CD14-positive monocyte (primary cell): ENCODE results near the gene CPB2. TPM values are rescaled to one million over a fixed set of nuclear protein-coding genes. Genes with fewer than 3 reads are reported as not detected.

ENCODE experiments used
- DNase-seq, 3 donors: peaks; one replicate each; pipeline ENCODE4 v3.0.0-alpha.2; 2011 to 2022
- H2AFZ ChIP-seq: 2 replicates; pipeline ENCODE4 v1.6.0; 2012; ENCODE audit warnings: mild to moderate bottlenecking, low read depth, low read length, inconsistent platforms; ENCODE audit not compliant: insufficient read depth, poor library complexity, severe bottlenecking
- H3K27ac ChIP-seq, 2 donors: 1 replicate in 1 of 2; 2 replicates in 1 of 2; pipeline ENCODE4 v1.5.1; 2012 to 2013; ENCODE audit warnings: low read length in 2 of 2, control low read depth in 1 of 2, inconsistent platforms in 1 of 2, low read depth in 1 of 2, mild to moderate bottlenecking in 1 of 2
- H3K27me3 ChIP-seq, 2 donors: one replicate each; pipeline versions ENCODE4 v1.6.0 to v1.6.1; 2011 to 2013; ENCODE audit warnings: low read length in 2 of 2; ENCODE audit not compliant: control insufficient read depth in 2 of 2, insufficient read depth in 2 of 2
- H3K36me3 ChIP-seq, 2 donors: replicated peaks in 1 of 2; 1 replicate in 1 of 2; 2 replicates in 1 of 2; pipeline versions ENCODE4 v1.5.1 to v1.6.1; 2012 to 2013; ENCODE audit warnings: low read length in 2 of 2, control low read depth in 1 of 2, inconsistent platforms in 1 of 2, mild to moderate bottlenecking in 1 of 2; ENCODE audit not compliant: insufficient read depth in 2 of 2, control insufficient read depth in 1 of 2
- H3K4me1 ChIP-seq, 2 donors: 1 replicate in 1 of 2; 2 replicates in 1 of 2; pipeline versions ENCODE4 v1.5.1 to v1.6.1; 2012 to 2013; ENCODE audit warnings: low read length in 2 of 2, control low read depth in 1 of 2, inconsistent platforms in 1 of 2, mild to moderate bottlenecking in 1 of 2, moderate library complexity in 1 of 2; ENCODE audit not compliant: insufficient read depth in 2 of 2, control insufficient read depth in 1 of 2
- H3K4me2 ChIP-seq: replicated peaks from 2 replicates; pipeline ENCODE3; 2012; ENCODE audit warnings: low read length, moderate library complexity, mild to moderate bottlenecking; ENCODE audit not compliant: poor library complexity, severe bottlenecking; ENCODE audit errors: extremely low read depth
- H3K4me3 ChIP-seq, 3 experiments: fragments of 200-600 bp in 1 of 3; sonication (generic) in 1 of 3; replicated peaks in 1 of 3; 1 replicate in 2 of 3; 2 replicates in 1 of 3; pipeline ENCODE4 v1.5.1; 2011 to 2013; ENCODE audit warnings: low read length in 3 of 3, mild to moderate bottlenecking in 3 of 3, control low read depth in 2 of 3, low read depth in 2 of 3, inconsistent platforms in 1 of 3, moderate library complexity in 1 of 3
- H3K79me2 ChIP-seq: 2 replicates; pipeline ENCODE4 v1.6.0; 2012; ENCODE audit warnings: mild to moderate bottlenecking, control low read depth, inconsistent platforms, low read length, moderate library complexity; ENCODE audit not compliant: insufficient read depth
- H3K9ac ChIP-seq: 2 replicates; pipeline ENCODE4 v1.6.0; 2017; ENCODE audit warnings: low read length, mild to moderate bottlenecking; ENCODE audit not compliant: insufficient read depth, poor library complexity, severe bottlenecking
- H3K9me3 ChIP-seq, 2 donors: replicated peaks in 1 of 2; 1 replicate in 1 of 2; 2 replicates in 1 of 2; pipeline versions ENCODE4 v1.5.1 to v1.6.1; 2012 to 2013; ENCODE audit warnings: low read length in 2 of 2, control low read depth in 1 of 2; ENCODE audit not compliant: control insufficient read depth in 1 of 2, insufficient read depth in 1 of 2
- H4K20me1 ChIP-seq: 2 replicates; pipeline ENCODE4 v1.6.0; 2012; ENCODE audit warnings: mild to moderate bottlenecking, low read length, control low read depth, moderate library complexity; ENCODE audit not compliant: insufficient read depth
- H3K27ac Mint-ChIP-seq, 7 donors: one replicate each; pipeline ENCODE4 v1.8.0; 2020; ENCODE audit warnings: mild to moderate bottlenecking in 7 of 7, mixed read lengths in 7 of 7, moderate library complexity in 6 of 7, inconsistent platforms in 2 of 7
- H3K27me3 Mint-ChIP-seq, 3 donors: one replicate each; pipeline ENCODE4 v1.8.0; 2021 to 2022; ENCODE audit warnings: low read depth in 3 of 3, mild to moderate bottlenecking in 3 of 3, mixed read lengths in 3 of 3, moderate library complexity in 3 of 3, inconsistent platforms in 1 of 3
- H3K36me3 Mint-ChIP-seq, 2 donors: one replicate each; pipeline ENCODE4 v1.8.0; 2020; ENCODE audit warnings: mixed read lengths in 2 of 2, inconsistent platforms in 1 of 2, mild to moderate bottlenecking in 1 of 2
- H3K4me1 Mint-ChIP-seq: one replicate; pipeline ENCODE4 v1.8.0; 2020; ENCODE audit warnings: mild to moderate bottlenecking, mixed read lengths
- H3K4me3 Mint-ChIP-seq, 2 donors: one replicate each; pipeline ENCODE4 v1.8.0; 2020; ENCODE audit warnings: mild to moderate bottlenecking in 2 of 2, mixed read lengths in 2 of 2, moderate library complexity in 1 of 2
- H3K9me3 Mint-ChIP-seq, 7 donors: one replicate each; pipeline ENCODE4 v1.8.0; 2020 to 2022; ENCODE audit warnings: mixed read lengths in 7 of 7, mild to moderate bottlenecking in 6 of 7, moderate library complexity in 6 of 7, inconsistent platforms in 2 of 7
- WGBS: methylation state at CpG from one replicate; pipeline ENCODE4 v1.1.5; 2013; ENCODE audit warnings: missing lambda C conversion rate; ENCODE audit not compliant: insufficient coverage; 5-methylcytosine and 5-hydroxymethylcytosine counted together
- intact Hi-C, 2 donors: fragments of 100-400 bp; cut with micrococcal nuclease; formaldehyde crosslinking; loops; one replicate each; pipeline versions ENCODE4 v1.15.0 to v1.15.1; 2023
- polyA plus RNA-seq, 3 donors: library from polyadenylated mRNA; depleted of rRNA in 1 of 3; unstranded in 2 of 3; stranded (reverse) in 1 of 3; fragments of 300-500 nt in 2 of 3; fragments of >200 nt in 1 of 3; fragmentation: Illumina TruSeq in 2 of 3; gene quantifications; 1 replicate in 2 of 3; 2 replicates in 1 of 3; pipeline ENCODE4 v1.2.3, GENCODE V29; 2012 to 2021
- TF ChIP-seq, protein P1 (sequence below): fragments of 200-600 bp; IDR thresholded peaks from one replicate; pipeline ENCODE4 v1.8.0; 2022; ENCODE audit warnings: antibody characterized with exemption, mild to moderate bottlenecking

The CPB2 gene
- polyA plus RNA-seq, 3 donors: 0.15 to 0.18 TPM; not detected in 1

DNA sequence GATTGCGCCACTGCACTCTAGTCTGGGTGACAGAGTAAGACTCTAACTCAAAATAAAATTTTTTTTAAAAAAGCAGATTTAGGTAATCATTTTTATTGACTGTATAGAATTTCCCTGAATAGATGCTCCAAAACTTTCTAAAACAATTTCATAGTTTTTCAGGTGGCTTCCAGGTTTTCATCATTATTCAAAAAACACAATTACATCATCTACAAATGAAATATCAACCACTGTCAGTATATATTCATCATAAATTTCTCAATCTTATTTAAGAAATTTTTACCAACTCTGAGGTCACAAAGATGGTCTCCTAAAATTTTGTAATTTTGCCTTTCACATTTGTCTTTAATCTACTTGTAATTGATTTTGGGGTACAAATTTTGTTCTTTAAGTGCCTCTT lies 100.3 kb downstream of the CPB2 start:
- H3K27ac ChIP-seq: peak overlapping the region in 1 of 2 donors; percentile 43
- H3K9me3 ChIP-seq: no peaks in the 10 kb centered on the region
- Mint-ChIP-seq H3K9me3 (no peaks in the 10 kb centered on the region), H3K27ac (peak overlapping the region in 4 of 7 donors; percentile 53 to 79 (median 72)), H3K4me3 (no peak overlapping the region), H3K36me3 (peaks cover 71 to 92% of the 10 kb centered on the region in 2 donors), H3K27me3 (no peaks in the 10 kb centered on the region), H3K4me1 (peaks cover 8% of the 10 kb centered on the region)
- H3K4me3 ChIP-seq: no peak overlapping the region
- H3K27me3 ChIP-seq: no peaks in the 10 kb centered on the region
- H3K4me2 ChIP-seq: no peak overlapping the region
- intact Hi-C loops: no loop called here
- WGBS: no CpG with 5 or more reads among the region's 1 CpG
- H2AFZ ChIP-seq: no peak overlapping the region
- H3K79me2 ChIP-seq: no peaks in the 10 kb centered on the region
- no peaks in the 10 kb centered on the region for H4K20me1 ChIP-seq
- TF ChIP-seq, protein P1, sequence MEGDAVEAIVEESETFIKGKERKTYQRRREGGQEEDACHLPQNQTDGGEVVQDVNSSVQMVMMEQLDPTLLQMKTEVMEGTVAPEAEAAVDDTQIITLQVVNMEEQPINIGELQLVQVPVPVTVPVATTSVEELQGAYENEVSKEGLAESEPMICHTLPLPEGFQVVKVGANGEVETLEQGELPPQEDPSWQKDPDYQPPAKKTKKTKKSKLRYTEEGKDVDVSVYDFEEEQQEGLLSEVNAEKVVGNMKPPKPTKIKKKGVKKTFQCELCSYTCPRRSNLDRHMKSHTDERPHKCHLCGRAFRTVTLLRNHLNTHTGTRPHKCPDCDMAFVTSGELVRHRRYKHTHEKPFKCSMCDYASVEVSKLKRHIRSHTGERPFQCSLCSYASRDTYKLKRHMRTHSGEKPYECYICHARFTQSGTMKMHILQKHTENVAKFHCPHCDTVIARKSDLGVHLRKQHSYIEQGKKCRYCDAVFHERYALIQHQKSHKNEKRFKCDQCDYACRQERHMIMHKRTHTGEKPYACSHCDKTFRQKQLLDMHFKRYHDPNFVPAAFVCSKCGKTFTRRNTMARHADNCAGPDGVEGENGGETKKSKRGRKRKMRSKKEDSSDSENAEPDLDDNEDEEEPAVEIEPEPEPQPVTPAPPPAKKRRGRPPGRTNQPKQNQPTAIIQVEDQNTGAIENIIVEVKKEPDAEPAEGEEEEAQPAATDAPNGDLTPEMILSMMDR: no peak
- H3K36me3 ChIP-seq: peaks cover 68 to 85% of the 10 kb centered on the region in 2 donors
- H3K9ac ChIP-seq: no peak overlapping the region
- no peaks in the 10 kb centered on the region for H3K4me1 ChIP-seq
- DNase-seq: peak in 2 of 3 donors; percentile 8 to 40

Other genes starting within 250 kb of the CPB2 start
- gene ZC3H13, start 52.3 kb downstream of the CPB2 start, polyA plus RNA-seq: 10 to 100 TPM in 1 of 3 donors, 1 to 10 TPM in 2; 5.3 to 22.2 (median 9.7) TPM
- gene LCP1, start 77.1 kb upstream of the CPB2 start, polyA plus RNA-seq: 1,000 to 10,000 TPM in 2 of 3 donors, 100 to 1,000 TPM in 1; 653 to 2,003 (median 1,636) TPM
- gene LRRC63, start 106.9 kb upstream of the CPB2 start, polyA plus RNA-seq: under 1 TPM in 1 of 3 donors, not detected in 2; 0.36 TPM